Activated CD4-positive, CD25-positive, alpha-beta regulatory T cell treated with anti-CD3 and anti-CD28 coated beads, Interleukin-2, amount 50 U/mL, for 72 hours (primary cell): ENCODE data around the gene MACROD2.

Experiments used
- DNase-seq: peaks from one replicate; pipeline ENCODE4 v3.0.0; 2021

Gene MACROD2

DNA sequence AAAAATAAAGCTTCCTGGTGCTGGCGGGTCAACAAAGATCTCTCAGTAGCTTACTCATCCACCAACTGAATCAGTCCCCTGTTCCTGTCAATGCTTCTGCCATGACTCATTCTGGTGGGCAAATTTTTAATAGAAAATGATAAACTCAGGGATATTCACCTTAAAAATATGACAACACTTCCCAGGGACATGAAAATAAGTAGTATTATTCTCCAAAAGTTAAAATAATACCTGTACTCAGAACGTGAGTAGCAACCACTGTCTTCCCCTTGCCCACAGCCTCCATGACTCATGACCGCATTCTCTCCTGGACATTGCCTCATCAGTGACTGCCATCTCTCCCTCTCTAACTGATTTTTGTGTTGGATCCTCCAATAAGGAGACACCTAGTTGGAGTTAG lies 2025.7 kb downstream of the MACROD2 start:
- no peak for DNase-seq

DNA sequence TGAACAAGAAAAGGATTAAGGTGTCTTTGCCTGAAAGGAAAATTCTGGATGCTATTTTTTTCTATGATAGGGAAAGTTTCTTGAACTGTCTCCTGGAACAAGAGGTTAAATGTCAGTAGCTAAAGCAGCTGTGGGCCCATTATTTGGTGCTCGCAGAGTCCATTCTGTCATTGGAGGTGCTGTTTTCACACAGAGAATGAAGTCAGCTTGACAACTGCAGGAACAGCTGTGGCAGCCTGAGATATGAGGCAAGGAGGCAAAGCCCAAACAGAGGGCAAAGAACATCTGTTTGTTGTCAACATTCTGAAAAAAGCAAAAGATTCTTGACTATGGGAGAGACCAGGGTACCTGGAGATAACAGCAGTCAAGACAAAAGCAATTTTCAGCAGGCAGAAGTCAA lies 2029.8 kb downstream of the MACROD2 start:
- DNase-seq = no peak

DNA sequence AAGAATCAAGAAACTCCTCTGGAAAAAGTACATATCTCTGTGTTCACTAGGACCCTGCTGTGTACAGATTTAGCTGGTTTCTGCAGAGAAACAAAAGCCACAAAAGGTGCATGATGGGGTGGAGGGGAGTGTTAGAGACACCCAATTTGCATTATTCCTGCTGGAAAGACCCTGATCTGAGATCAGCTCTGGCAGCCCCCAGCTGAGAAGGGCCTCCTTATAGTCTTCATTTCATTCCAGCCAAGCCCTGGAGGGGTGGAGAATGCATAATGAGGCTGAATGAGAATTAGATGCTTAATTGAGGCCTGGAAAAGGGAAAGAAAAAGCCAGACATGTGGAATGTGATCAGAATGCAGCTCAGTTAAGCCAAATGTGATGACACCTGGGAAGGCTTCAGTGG lies 2032.4 kb downstream of the MACROD2 start:
- DNase-seq = no peak

DNA sequence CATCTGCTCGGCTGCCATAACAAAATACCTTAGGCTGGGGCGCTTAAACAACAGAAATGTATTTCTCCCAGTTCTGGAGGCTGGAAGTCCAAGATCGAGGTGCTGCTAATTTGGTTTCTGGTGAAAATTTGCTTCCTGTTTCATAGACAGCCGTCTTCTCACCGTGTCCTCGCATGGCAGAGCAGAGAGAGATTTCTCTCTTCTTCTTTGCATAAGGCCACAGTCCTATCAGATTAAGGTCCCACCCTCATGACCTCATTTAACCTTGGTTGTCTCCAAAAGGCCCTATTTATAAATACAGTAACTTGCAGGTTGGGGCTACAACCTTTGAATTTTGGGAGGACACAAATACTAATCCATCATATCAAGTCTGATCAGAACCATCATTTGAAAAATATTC lies 2033.6 kb downstream of the MACROD2 start:
- no peak for DNase-seq

DNA sequence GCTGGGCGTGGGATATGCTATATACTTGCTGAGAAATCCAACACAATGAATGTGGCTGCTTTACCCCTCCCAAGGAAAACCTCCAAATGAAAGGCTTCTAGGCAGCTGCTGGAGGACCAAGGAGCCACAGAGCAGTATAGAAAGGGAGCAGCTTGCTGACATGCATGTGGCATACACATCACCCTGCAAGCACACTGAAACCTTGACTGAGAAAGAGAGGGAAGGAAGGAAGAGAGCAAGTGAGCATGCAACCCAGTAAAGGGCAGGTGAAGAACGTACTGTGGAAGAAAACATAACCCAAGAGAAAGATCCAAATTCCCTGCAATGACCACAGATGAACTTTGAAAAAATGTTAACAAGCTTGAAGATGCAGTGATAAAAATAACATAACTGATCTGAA lies 2034.9 kb downstream of the MACROD2 start:
- DNase-seq = no peak

DNA sequence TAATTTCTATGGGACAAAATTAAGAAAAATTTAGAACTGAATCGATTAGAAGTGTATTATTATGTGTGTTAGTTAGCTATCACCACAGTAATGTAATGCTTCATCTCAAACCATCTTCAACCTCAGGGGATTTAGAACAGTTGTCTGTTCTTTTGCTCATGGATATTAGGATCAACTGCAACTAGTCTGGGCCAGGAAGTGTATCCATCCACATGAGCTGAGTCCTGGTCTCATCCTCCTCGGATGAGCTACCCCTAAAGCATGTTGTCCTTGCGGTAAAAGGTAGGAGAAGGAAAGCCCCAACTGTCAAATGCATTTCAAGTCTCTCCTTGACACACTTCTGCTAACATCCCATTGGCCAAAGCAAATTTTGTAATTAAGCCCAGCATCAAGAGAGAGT lies 2040.3 kb downstream of the MACROD2 start:
- no peak for DNase-seq

DNA sequence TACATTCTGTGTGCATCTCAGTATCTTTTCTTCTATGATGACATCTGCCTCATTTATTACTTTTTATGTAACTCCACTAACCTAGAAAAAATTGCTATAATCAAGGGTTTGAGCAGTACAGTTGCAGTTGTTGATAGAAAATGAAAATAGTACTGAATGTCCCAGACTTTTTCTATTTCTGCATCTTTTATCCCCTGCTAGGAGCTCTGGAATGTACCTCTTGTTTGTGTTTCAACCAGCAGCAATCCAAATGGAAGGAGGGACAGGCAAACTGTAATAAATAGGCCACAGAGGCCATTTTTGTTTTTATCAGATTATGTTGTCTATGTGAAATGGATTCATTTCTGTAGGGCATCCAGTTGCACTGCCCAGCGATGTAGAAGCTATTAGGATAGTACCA lies 2041.0 kb downstream of the MACROD2 start:
- no peak for DNase-seq

DNA sequence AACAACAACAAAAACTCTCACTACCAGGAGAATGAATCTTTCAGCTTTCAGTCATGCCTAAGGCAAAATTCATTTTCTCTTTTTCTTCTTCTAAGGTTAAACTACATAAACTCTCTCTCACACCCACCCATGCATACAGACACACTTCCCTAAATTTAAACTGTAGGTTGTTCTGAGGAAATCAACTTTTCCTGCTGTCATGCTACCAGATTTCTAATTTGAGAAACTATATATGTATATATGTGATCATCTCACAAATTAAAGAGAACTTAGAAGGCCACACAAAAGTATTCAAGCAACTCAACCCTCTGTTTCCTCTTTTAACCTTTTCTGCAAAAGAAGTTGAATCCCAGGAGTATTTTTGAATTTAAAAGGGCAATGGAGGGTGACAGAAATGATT lies 2045.4 kb downstream of the MACROD2 start:
- no peak for DNase-seq

DNA sequence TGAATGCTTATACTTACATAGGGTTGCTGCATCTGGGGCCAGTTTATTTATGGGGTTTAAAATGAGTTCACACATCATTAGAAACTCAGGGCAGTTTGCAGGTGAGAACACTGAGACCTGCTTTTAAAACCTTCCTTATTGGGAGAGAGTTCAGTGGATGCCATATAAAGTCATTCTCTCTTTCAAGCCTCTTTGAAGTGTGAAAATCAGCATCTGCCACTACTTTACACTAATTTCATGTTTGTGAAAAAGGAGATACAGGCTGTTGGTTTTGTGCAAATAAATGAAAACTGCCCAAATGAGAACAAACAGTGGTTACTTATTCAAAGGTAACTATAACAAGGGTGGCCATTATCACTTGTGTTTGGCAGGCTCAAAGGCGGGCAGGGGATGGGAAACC lies 2047.4 kb downstream of the MACROD2 start:
- DNase-seq = no peak

DNA sequence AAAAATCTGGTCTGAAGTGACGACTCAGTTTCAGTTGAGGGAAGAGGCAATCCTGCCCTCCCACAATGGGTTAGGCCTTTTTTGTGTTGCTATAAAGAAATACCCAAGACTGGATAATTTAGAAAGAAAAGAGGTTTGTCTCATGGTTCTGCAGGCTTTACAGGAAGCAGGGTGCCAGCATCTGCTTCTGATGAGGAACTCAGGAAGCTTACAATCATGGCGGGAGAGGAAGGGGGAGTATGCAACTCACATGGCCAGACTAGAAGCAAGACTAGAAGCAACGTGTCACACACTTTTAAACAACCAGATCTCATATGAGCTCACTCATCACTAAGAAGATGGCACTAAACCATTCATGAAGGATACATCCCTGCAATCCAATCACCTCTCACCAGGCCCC lies 2048.6 kb downstream of the MACROD2 start:
- no peak for DNase-seq

DNA sequence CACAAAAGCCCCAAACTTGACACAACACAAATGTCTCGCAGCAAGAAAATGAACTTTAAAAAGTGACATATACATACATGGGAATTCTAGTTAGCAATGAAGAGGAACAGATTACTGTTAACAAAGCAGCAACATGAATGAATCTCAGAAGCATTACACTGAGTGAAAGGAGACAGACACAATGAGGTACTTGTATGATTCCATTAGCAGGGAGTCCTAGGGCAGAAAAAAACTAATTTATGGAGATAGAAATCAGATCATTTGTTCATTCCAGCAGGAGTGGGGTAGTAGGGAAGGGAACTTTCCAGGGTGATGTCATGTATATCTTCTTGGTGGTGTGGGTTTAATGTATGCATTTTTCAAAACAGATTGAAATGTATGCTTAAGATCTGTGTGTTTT lies 2053.6 kb downstream of the MACROD2 start:
- no peak for DNase-seq

DNA sequence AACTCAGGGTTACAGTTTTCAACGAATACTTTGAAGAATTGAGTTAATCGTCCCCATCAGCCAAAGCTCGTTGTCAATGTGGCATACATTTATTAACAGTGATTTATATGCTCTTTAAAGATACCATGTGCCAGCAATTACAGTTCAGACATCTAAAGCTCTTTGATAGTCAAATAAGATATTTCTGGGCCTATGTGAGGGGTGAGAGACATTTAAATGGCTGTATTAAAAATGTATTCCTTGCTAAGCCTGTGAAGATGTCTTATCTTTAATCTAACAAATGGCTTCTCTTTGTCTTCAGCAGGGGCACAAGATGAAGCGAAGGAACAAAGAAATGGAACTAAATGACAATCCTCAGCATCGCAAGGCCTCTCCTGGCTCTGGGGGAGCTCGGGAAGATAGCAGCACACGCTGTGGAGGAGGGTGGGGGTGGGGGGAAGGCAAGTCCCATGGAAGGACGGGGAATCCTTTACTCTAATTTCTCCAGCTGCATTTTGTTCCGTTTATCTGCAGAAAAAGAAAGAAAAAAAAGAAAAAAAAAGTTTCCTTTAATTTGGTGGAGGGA lies 2054.3 kb downstream of the MACROD2 start:
- no peak for DNase-seq

DNA sequence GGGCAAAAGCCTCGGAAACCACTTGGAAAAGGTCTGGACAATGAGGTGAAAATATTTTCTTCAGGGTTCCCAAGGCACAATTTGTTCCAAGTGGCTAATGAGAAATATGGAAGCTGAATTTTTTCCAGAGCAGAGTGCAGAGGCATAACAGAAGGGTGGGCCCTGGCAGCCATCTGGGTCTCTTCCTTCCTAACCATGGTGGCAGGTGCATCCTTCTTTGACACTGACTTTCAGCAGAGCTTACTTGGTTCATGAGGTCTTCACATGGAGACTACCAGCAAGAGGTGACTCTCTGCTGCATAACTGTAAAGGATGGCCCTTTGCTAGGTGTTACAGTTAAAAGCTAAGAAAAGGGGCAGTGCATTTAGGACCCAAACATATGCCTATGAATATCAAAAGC lies 2055.1 kb downstream of the MACROD2 start:
- DNase-seq = no peak

DNA sequence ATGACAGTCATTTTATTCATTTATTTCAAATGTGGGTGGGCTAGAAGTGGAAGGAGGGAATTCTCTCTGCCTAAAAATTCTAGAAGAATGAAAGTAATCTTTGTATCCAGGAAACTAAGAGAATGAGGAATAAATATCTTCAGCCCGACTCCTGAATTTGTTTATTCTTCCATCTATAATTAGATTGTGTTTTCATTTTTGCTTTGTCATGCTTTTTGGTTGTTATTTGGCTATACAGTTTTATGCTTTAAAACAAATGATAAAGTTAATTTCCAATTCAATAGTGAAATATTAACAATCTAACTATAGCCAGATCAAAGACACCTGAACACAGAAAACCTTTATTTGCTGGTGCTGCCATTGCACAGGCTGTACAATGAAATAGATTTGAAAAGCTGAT lies 2056.7 kb downstream of the MACROD2 start:
- DNase-seq = no peak

DNA sequence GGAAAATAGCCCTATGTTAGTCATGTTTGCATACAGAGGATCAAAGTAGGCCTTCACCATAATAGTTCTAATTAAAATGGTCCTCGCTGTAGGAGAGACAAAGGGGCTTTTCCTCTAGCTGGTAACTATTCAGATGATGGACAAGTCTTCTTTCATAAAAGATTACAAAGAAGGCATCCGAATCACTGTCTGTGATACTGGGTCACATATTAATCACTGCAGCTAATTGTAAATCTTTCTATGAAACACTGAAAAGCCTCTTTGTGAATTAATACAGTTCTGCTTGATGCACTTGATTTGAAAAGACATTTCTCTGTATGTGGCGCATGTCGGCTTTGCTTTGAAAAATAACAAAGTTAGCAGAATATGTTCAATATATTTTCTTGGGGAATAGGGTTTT lies 2057.1 kb downstream of the MACROD2 start:
- DNase-seq = no peak

DNA sequence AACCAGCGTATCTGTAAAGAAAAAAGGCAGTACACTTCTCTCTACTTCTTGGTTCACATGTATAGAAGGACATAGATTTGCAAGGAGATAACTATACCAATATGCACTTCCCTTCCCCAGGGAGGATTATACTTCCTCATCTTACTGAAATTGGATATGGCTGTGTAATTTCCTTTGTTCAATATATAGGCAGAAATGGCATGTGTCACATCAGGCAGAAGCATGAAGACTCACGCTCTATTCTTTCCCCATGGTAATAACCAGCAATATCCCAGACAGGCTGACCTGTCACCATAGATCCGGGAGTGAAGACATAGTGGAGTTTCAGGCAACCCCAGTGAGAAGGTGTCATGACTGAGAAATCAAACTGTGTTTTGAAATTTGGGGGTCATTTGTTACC lies 2059.7 kb downstream of the MACROD2 start:
- DNase-seq = no peak

DNA sequence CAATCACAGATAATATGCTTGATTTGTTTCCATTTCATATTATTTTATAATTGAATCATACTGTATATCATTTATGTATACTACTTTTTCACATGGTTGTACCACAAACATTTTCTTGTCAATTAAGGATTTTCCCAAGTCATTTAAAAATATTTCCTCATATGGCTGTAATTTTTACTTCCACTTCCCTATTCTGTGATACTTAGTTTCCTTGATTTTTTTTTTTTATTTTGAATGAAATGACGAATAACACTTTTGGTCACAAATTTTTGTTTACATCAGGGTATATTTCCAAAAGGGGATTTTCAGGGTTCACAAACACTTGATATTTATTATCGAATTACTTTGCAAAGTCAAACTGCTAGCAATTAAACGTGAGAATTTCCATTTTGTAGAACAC lies 2062.3 kb downstream of the MACROD2 start:
- no peak for DNase-seq

DNA sequence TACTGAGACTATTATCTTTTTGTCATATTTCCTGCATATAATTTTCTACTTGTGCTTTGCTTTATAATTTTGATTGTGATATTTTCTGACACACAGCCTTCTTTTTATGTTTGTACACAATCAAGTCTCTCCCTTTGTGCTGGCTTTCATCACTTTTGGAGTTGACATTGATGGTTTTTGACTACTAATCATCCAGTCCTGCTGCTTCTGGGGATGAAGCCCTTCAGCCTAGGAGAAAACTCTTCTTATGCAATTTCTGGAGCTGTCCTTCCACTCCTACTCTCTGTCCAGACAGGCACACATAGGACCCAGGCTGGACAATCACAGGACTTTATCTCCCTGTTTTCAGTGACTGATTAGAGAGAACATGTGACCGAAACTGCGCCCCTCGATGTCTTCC lies 2063.0 kb downstream of the MACROD2 start:
- no peak for DNase-seq

DNA sequence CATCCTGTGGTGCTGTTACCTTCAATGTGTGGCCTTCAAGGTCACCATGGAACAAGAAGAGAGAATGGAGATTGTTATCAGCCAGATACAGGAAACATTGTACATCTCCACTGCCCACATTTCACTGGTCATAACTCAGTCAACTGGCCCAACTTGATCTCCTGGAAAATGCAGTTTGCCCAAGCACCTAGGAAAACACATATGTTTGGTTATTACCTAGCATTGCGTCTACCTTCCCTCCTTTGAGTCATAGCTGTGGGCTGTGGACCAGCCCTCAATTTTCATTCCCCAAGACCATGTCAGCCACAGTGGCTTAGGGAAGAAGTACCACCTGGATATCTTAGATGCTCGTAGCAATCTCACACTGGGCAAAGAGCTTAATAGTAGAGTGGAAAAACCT lies 2064.5 kb downstream of the MACROD2 start:
- DNase-seq = no peak

DNA sequence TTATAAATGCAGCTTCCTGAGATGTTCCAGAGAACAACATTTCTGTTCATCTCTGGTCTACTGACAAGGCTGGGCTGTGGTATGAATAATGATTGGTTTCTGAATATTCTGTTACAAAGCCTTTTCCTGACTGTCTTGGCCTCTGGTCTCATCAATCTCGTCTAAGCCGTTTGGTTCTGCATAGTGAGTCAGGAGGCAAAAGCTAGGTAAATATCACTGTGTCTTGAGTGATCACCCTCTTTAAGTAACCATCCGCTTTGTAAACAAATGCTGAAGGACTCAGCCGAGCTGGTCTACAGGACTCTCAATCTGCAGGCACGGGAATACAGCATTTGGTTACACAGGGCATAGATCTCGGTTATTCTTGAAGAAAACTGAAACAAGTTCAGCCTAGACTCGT lies 2066.0 kb downstream of the MACROD2 start:
- DNase-seq = no peak

DNA sequence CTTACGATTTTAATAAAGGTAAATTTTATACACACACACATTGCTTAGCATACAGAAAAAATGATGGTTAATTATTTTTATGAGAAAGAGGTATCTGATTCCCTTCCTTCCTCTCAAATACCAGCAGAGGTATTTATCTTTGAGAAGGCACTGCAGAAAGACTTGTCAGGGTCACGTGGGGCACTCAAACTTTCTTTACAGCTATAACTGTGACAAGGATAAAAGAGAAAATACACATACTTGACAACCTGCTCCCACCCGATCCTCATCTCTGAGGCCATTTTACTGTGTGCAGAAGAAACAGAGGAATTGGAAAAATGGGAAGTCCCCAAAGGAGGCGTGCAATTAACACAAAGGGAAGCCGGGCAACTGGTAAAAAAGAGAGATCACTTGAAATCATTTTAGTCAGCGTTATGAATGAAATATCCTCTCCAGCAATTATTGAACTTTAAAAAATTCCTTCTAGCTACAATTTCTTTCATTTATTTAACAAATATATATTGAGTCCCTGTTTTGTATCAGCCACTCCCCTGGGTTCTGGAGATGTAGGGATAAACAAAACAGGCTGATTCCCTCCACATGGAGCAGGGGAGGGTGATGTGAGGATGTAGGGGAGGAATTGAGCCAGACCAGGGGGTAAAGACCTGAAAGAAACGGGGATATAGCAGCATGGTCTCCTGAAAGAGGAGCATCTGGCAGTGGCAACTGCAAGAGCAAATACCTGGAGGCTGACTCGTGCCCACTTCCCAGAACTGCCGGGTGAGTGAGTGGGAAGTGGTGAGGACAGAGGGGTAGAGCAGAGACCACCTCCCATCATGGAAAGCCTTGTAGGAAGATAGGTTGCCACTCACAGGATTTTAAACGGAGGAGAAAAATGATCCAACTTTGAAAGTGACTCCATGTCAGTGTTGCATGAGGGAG lies 2067.6 kb downstream of the MACROD2 start:
- no peak for DNase-seq

DNA sequence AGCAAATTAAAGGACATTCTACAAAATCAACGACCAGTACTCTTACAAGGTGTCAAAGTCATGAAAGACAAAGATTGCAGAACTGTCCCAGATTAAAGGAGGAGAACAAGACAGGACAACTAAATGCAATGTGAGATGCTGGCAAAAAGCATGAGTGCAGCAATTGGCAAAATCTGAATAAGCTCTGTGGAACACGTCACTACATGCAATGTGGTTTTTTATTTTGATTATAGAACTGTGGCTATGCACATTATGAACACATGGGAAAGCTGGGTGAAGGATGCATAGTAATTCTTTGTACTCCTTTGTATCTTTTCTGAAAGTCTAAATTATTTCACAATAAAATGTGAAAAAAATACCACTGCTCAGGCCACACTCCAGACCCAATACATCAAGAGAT lies 2068.6 kb downstream of the MACROD2 start:
- DNase-seq = no peak

DNA sequence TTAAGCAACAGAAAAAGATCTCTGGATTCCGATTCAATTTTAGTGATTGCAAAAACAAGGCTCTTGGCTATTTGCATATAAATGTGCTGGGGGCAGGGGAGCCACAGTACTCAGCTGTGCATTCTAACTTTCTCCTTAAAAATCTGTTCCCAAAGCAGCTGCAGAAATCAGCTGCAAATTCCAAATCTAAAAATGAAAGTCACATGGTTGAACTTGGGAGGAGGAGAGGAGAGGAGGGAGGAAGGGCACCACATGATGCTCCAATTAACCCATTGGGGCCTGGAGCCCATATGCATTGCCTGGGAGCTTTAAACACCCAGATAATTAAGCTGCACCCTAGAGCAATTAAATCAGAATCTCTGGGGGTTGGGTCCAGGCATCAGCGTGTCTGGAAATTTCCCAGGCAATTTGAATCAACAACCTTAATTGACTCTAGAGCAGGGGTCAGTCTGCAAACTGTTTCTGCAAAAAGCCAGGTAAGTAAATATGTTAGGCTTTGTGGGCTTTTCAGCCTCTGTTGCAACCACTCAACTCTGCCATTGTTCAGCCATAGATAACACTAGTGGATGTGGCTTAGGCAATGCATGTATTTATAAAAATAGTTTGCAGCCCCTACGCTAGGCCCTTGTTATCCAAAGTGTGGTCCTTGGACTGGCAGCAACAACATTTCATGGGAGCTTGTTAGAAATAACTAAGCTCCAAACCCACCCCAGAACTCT lies 2069.8 kb downstream of the MACROD2 start:
- DNase-seq = no peak

DNA sequence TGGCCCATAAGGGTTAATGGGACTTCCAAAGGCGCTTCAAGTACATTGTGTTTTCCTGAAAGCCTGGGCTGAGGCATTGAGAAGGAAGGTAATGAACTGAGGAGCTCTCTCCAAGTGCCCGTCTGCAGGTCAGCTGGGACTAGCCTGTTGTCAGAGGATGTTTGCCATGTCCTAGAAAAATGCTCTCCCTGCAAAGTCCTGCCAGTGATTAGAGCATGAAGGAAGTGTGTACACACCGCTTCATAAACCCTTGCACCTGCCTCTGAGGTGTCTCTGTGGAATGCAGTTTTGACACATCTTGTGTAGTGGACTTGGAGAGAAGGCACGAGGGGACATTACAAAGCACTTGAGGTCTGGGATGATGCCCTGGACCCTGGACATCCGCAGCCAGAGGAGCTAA lies 2071.3 kb downstream of the MACROD2 start:
- DNase-seq = no peak
